OCI-LY3 (cell line): ENCODE measurements around the gene ZNF768.

ENCODE experiments used
- H2AFZ ChIP-seq: fragments of 200-600, 300-600 bp; shearing (Covaris generic); 2 replicates; pipeline ENCODE4 v1.6.0; 2014; ENCODE audit warnings: antibody characterized with exemption, low read depth, low read length
- H3K27ac ChIP-seq: fragments of 200-600, 300-600 bp; sonication (generic); 2 replicates; pipeline ENCODE4 v1.5.1; 2014; ENCODE audit warnings: mild to moderate bottlenecking, low read length, moderate library complexity, mixed read lengths
- H3K27me3 ChIP-seq: fragments of 200-600, 300-600 bp; sonication (generic); 2 replicates; pipeline ENCODE4 v1.6.1; 2014; ENCODE audit warnings: low read depth, low read length, mixed read lengths
- H3K36me3 ChIP-seq: fragments of 200-600, 300-600 bp; sonication (generic); replicated peaks from 2 replicates; pipeline ENCODE3; 2014; ENCODE audit warnings: low read depth, low read length, mixed read lengths
- H3K4me1 ChIP-seq: fragments of 300-600, 200-600 bp; sonication (generic); 2 replicates; pipeline ENCODE4 v1.6.1; 2014; ENCODE audit warnings: low read length, mixed read lengths
- H3K4me2 ChIP-seq: fragments of 200-600, 300-600 bp; sonication (generic); 2 replicates; pipeline ENCODE4 v1.6.1; 2014; ENCODE audit warnings: low read length, mixed read lengths
- H3K4me3 ChIP-seq: fragments of 300-600, 200-600 bp; sonication (generic); 2 replicates; pipeline ENCODE4 v1.5.1; 2014; ENCODE audit warnings: antibody characterized with exemption, mild to moderate bottlenecking, low read length, moderate library complexity
- H3K79me2 ChIP-seq: fragments of 300-600, 200-600 bp; shearing (Covaris generic); 2 replicates; pipeline ENCODE4 v1.6.1; 2014; ENCODE audit warnings: mild to moderate bottlenecking, low read length, mixed read lengths
- H3K9ac ChIP-seq: fragments of 300-600, 200-600 bp; shearing (Covaris generic); 2 replicates; pipeline ENCODE4 v1.6.0; 2014; ENCODE audit warnings: mild to moderate bottlenecking, low read length, moderate library complexity
- H3K9me3 ChIP-seq: fragments of 200-600, 300-600 bp; shearing (Covaris generic); 2 replicates; pipeline ENCODE4 v1.6.1; 2014; ENCODE audit warnings: low read length, mixed read lengths; ENCODE audit not compliant: insufficient read depth
- H4K20me1 ChIP-seq: fragments of 200-600, 300-600 bp; sonication (generic); 2 replicates; pipeline ENCODE4 v1.6.1; 2016; ENCODE audit warnings: low read length, mixed read lengths; ENCODE audit not compliant: insufficient read depth
- EZH2phosphoT487 ChIP-seq: fragments of 200-600 bp; shearing (Covaris generic); IDR thresholded peaks from 2 replicates; pipeline ENCODE4 v1.6.1; 2018; ENCODE audit warnings: antibody characterized with exemption, mixed run types, low read depth
- TF ChIP-seq, protein P1 (sequence below): fragments of 200-600, 300-600 bp; sonication (generic); IDR thresholded peaks from 2 replicates; pipeline ENCODE4 v1.5.1; 2014; ENCODE audit warnings: antibody characterized with exemption, low read length, low read depth

Gene ZNF768

DNA sequence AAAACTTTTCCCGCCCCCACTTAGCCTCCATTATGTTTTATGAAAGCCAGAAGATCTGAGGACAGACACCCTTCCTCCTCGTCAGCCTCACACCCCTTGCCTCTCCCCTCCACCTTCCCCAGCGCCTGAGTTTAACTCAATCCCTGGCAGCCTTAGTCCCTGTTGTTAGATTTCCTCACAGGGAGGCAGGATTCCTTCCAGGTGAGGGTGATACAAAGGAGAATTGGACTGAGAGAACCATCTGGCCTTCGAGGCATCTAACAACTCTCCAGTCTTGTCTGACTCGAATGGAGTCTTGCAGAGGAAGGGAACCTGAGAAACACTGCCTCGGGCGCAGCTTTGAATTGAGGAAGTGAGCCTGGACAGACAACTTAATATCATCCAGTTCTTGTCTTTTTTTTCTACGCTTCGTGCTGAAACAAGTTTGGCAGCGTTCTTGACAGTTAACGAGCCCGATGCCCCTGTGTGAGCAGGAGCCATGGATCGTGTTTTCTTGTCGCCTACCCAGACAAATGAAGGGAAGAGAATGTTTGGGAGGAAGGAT lies 1.3 kb upstream of the ZNF768 start:
- peaks cover 18% of the 10 kb centered on the region for H3K4me1 ChIP-seq
- H3K9me3 ChIP-seq: no peaks in the 10 kb centered on the region
- peak overlapping the region; percentile 96 for H3K4me2 ChIP-seq
- no peaks in the 10 kb centered on the region for H4K20me1 ChIP-seq
- no peaks in the 10 kb centered on the region for H3K27me3 ChIP-seq
- H2AFZ ChIP-seq: peak overlapping the region; percentile 44
- peak overlapping the region; percentile 88 for H3K27ac ChIP-seq
- H3K4me3 ChIP-seq: peak overlapping the region; percentile 87
- no peaks in the 10 kb centered on the region; the same call in 1 of the 2 replicates for H3K79me2 ChIP-seq
- H3K9ac ChIP-seq: peak overlapping the region; percentile 81
- no peak for TF ChIP-seq EZH2phosphoT487
- TF ChIP-seq, protein P1, sequence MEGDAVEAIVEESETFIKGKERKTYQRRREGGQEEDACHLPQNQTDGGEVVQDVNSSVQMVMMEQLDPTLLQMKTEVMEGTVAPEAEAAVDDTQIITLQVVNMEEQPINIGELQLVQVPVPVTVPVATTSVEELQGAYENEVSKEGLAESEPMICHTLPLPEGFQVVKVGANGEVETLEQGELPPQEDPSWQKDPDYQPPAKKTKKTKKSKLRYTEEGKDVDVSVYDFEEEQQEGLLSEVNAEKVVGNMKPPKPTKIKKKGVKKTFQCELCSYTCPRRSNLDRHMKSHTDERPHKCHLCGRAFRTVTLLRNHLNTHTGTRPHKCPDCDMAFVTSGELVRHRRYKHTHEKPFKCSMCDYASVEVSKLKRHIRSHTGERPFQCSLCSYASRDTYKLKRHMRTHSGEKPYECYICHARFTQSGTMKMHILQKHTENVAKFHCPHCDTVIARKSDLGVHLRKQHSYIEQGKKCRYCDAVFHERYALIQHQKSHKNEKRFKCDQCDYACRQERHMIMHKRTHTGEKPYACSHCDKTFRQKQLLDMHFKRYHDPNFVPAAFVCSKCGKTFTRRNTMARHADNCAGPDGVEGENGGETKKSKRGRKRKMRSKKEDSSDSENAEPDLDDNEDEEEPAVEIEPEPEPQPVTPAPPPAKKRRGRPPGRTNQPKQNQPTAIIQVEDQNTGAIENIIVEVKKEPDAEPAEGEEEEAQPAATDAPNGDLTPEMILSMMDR: no peak
- H3K36me3 ChIP-seq: peaks cover 12% of the 10 kb centered on the region

DNA sequence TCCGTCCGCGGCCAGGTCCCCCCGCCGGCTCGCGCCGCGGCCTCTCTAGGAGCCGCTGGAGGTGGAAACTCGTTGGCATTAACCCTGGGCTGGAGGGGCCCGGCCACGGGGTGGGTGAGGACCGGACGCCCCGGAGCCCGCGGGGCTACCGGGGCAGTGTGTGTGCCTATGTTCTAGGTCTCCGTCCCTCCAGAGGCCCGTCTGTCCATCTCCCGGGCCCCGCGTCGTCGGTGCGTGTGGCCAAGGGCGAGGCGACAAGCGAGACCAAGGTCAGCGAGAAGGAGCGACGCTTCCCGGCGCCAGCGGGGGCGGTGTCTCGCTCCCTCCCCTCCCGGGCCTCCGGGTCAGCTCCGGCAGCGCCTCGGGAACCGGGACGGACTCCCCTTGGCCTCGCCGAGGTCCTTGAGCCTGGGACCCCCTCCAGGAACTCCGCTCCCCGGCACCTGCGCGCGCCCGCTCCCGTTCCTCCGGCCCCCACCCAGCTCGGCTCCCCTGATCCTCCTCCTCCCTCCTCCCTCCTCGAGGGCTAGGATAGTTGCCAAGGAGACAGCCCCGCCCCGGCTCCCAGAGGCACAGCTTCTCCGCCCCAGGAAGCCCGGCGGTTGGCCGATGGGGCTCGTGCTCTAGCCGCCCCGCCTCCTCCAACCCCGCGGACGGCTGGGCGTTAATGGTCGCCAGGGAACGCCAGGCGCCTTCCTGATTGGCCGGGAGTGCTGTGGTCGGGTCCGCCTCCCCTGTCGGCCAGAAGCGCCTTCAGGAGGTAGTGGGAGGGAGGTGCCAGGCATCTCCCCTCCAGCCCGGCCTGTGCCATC lies 663 bp upstream of the ZNF768 start:
- no peaks in the 10 kb centered on the region for H4K20me1 ChIP-seq
- no peaks in the 10 kb centered on the region for H3K27me3 ChIP-seq
- no peaks in the 10 kb centered on the region; the same call in 1 of the 2 replicates for H3K79me2 ChIP-seq
- H3K36me3 ChIP-seq: peaks cover 9% of the 10 kb centered on the region
- H3K4me3 ChIP-seq: peak overlapping the region; percentile 87
- H3K9ac ChIP-seq: peak overlapping the region; percentile 86
- H3K27ac ChIP-seq: peak overlapping the region; percentile 88
- H3K4me2 ChIP-seq: peak overlapping the region; percentile 96
- TF ChIP-seq EZH2phosphoT487: no peak
- TF ChIP-seq, protein P1: peak; percentile 23
- peak overlapping the region; percentile 82; the same call in 1 of the 2 replicates for H2AFZ ChIP-seq
- peaks cover 18% of the 10 kb centered on the region for H3K4me1 ChIP-seq
- no peaks in the 10 kb centered on the region for H3K9me3 ChIP-seq

DNA sequence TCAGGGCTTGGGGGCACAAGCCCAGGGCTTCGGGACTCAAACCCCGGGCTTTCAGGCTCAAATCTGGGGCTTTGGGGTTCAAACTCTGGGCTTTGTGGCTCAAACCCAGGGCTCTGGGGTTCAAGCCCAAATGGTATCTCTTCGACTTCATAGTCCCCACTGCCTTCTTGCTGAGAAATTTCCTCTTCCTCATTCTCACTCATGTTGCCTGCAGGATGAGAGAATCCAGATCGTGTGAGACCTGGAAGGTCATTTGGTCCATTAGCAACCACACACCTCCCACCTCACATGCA lies 576 bp downstream of the ZNF768 start:
- TF ChIP-seq, protein P1: no peak
- TF ChIP-seq EZH2phosphoT487: no peak
- H3K36me3 ChIP-seq: peaks cover 9% of the 10 kb centered on the region

More for the DNA sequence above, 576 bp downstream of the ZNF768 start:
- no peaks in the 10 kb centered on the region for H3K9me3 ChIP-seq
- H3K4me2 ChIP-seq: peak overlapping the region; percentile 72
- H3K79me2 ChIP-seq: no peaks in the 10 kb centered on the region; the same call in 1 of the 2 replicates
- H2AFZ ChIP-seq: no peak overlapping the region
- no peaks in the 10 kb centered on the region for H3K27me3 ChIP-seq
- peaks cover 18% of the 10 kb centered on the region for H3K4me1 ChIP-seq
- H4K20me1 ChIP-seq: no peaks in the 10 kb centered on the region
- H3K9ac ChIP-seq: peak overlapping the region; percentile 86
- H3K27ac ChIP-seq: no peak overlapping the region; the same call in 1 of the 2 replicates
- peak overlapping the region; percentile 87 for H3K4me3 ChIP-seq
